Measurements from ENCODE around the gene CCDC92.

The CCDC92 gene

GRCh38 chr12:123908884-123909725 lies 63.5 kb downstream of the CCDC92 start:
- no peak for DNase-seq (ENCODE audit: low spot score)

GRCh38 chr12:123907726-123908476 lies 64.7 kb downstream of the CCDC92 start:
- DNase-seq (ENCODE audit: low spot score) = peak; percentile 57

- DNase-seq (ENCODE audit: low spot score) = no peak
Observed at GRCh38 chr12:123906711-123907420, 65.8 kb downstream of the CCDC92 start.

- peak; percentile 87 for DNase-seq (ENCODE audit: low spot score)
Observed at GRCh38 chr12:123905319-123905925, 67.2 kb downstream of the CCDC92 start.

GRCh38 chr12:123903301-123904065 lies 69.1 kb downstream of the CCDC92 start:
- DNase-seq (ENCODE audit: low spot score) = no peak

- no peak for DNase-seq (ENCODE audit: low spot score)
Observed at GRCh38 chr12:123902821-123903220, 69.8 kb downstream of the CCDC92 start.

GRCh38 chr12:123900871-123901376 lies 71.7 kb downstream of the CCDC92 start:
- DNase-seq (ENCODE audit: low spot score) = no peak

GRCh38 chr12:123899368-123899767 lies 73.3 kb downstream of the CCDC92 start:
- DNase-seq (ENCODE audit: low spot score) = no peak

GRCh38 chr12:123898673-123899072 lies 74.0 kb downstream of the CCDC92 start:
- no peak for DNase-seq (ENCODE audit: low spot score)

GRCh38 chr12:123897221-123897620 lies 75.4 kb downstream of the CCDC92 start:
- peak; percentile 24 for DNase-seq (ENCODE audit: low spot score)

GRCh38 chr12:123896767-123897166 lies 75.9 kb downstream of the CCDC92 start:
- peak; percentile 67 for DNase-seq (ENCODE audit: low spot score)

- DNase-seq (ENCODE audit: low spot score) = no peak
Observed at GRCh38 chr12:123895451-123895850, 77.2 kb downstream of the CCDC92 start.

- no peak for DNase-seq (ENCODE audit: low spot score)
Observed at GRCh38 chr12:123894823-123895345, 77.7 kb downstream of the CCDC92 start.

- no peak for DNase-seq (ENCODE audit: low spot score)
Observed at GRCh38 chr12:123893276-123893675, 79.4 kb downstream of the CCDC92 start.

GRCh38 chr12:123892853-123893252 lies 79.8 kb downstream of the CCDC92 start:
- DNase-seq (ENCODE audit: low spot score) = no peak

- no peak for DNase-seq (ENCODE audit: low spot score)
Observed at GRCh38 chr12:123892180-123892559, 80.5 kb downstream of the CCDC92 start.

GRCh38 chr12:123891516-123892179 lies 81.0 kb downstream of the CCDC92 start:
- no peak for DNase-seq (ENCODE audit: low spot score)

GRCh38 chr12:123891011-123891410 lies 81.6 kb downstream of the CCDC92 start:
- no peak for DNase-seq (ENCODE audit: low spot score)

- no peak for DNase-seq (ENCODE audit: low spot score)
Observed at GRCh38 chr12:123890536-123890902, 82.1 kb downstream of the CCDC92 start.

GRCh38 chr12:123889848-123890535 lies 82.6 kb downstream of the CCDC92 start:
- DNase-seq (ENCODE audit: low spot score) = no peak
